LNCaP clone FGC (cell line): ENCODE results near the gene UBE3B.

Source experiments
- DNase-seq: peaks from one replicate; pipeline ENCODE4 v3.0.0-alpha.2; 2011; ENCODE audit warnings: low read depth
- H3K4me3 ChIP-seq: 2 replicates; pipeline ENCODE4 v1.5.1; 2011; ENCODE audit warnings: mild to moderate bottlenecking, low read depth, low read length, control low read depth
- TF ChIP-seq, protein P1 (sequence below): IDR thresholded peaks from 2 replicates; pipeline ENCODE4 v1.5.1; 2012; ENCODE audit warnings: mild to moderate bottlenecking; ENCODE audit not compliant: control insufficient read depth, insufficient read depth; ENCODE audit errors: extremely low read depth

The UBE3B gene

DNA sequence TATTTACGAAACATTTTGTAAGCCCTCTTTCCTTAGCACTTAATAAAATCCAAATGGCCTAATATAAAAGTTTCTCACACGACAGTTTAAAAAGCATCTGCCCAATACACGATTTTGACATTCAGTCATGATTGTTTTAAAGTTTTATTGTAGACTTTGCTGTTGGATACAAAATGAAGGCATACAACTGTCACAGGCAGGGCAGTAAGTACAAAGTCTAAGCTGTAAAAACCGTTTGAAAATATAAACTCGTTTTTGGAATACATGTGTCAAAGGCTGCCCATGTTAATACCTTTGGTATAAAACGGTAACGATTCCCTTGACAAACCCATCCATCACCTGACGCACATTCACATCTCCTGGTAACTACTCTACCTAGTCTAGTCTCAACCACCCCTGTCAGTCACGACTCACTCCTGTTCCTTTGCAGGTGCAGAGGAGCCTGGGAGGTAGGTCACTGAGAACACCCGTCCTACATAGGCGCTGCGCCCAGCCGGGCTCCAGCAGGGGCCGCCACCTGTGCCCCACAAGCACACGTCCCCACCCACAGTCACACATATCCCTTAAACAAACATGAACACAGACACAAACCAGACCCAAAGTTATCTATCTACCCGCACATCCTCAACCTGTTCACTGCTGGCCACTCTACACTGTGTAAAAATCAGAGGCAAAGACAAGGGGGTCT is 27.4 kb upstream of the UBE3B start:
- DNase-seq = no peak
- H3K4me3 ChIP-seq = no peak overlapping the region
- TF ChIP-seq, protein P1, sequence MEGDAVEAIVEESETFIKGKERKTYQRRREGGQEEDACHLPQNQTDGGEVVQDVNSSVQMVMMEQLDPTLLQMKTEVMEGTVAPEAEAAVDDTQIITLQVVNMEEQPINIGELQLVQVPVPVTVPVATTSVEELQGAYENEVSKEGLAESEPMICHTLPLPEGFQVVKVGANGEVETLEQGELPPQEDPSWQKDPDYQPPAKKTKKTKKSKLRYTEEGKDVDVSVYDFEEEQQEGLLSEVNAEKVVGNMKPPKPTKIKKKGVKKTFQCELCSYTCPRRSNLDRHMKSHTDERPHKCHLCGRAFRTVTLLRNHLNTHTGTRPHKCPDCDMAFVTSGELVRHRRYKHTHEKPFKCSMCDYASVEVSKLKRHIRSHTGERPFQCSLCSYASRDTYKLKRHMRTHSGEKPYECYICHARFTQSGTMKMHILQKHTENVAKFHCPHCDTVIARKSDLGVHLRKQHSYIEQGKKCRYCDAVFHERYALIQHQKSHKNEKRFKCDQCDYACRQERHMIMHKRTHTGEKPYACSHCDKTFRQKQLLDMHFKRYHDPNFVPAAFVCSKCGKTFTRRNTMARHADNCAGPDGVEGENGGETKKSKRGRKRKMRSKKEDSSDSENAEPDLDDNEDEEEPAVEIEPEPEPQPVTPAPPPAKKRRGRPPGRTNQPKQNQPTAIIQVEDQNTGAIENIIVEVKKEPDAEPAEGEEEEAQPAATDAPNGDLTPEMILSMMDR = no peak

DNA sequence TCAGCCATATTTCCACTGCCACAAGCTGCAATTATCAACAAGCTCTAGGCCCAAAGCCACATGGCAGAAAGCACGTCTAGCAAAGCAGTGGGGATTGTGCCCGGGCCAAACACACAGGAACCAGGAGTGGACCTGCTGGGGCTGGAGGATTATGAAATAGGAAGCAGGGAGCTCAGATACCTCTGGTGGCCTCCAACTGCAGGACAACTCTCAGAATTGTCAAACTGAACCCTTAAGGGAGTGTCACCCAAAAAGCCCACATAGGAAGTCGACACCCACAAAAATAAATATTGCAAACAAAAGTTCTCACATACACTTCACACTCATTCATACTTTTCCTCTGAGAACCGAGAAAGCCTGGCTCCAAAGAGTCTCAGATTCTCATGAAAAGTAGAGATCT is 26.5 kb upstream of the UBE3B start:
- no peak for DNase-seq
- H3K4me3 ChIP-seq = no peak overlapping the region
- TF ChIP-seq, protein P1 = no peak

DNA sequence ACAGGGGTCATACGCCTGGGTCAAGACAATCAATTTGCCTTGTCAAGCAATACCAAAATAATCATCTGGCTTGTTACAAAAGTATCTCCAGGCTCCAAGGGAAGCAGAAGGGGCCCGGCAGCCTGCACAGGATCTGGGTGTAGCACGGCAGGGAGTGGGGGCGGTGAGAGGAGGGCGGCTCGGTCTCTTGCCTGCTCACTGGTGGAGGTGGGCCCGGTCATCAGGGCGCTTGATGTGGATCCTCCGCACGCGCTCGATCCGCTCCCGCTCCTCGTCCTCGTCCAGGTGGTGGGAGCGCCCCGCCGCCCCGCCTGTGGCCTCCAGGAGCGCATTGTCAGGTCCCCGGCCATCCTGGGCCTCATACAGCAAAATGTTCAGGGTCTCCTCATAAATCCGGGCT is 26.0 kb upstream of the UBE3B start:
- no peak for DNase-seq
- no peak overlapping the region for H3K4me3 ChIP-seq
- TF ChIP-seq, protein P1 = no peak

DNA sequence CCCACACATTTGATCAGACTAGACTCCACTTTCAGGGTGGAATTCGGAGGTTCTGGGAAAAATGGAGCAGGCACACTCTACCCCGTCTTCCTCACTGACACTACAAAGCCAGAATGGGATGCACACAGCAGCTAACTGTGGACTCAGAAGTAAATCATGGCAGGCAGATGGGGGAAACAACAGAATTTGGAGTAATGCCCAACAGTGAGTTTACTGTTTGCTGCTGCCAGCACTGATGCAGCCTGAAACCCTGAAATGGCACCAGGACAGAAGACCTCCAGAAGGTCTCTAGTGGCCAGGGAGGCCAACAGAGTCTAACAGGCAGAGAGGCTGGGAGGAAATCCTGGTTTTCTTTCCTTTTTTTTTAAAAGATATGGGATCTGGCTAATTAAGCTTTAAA is 24.9 kb upstream of the UBE3B start:
- no peak overlapping the region for H3K4me3 ChIP-seq
- DNase-seq = no peak
- TF ChIP-seq, protein P1 = no peak

DNA sequence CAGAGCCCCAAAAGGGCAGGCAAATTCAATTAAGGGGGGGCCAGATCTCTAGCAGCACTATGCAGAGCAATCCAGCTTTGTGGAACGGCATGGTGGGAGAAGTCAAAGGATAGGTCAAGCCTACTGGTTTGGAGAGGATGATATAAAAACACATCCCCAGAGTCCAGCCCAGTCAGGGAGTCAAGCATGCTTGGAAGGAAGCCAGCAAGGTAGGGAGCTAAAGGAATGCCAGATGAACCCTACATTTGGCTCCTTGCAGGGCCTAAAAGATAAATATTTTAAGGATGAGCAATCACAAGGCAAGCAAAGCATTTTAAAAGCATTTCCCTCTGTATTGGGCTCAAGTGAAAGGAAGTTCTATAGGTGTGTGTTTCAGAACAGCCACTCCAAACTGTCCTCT is 21.7 kb upstream of the UBE3B start:
- TF ChIP-seq, protein P1 = no peak
- no peak overlapping the region for H3K4me3 ChIP-seq
- no peak for DNase-seq

DNA sequence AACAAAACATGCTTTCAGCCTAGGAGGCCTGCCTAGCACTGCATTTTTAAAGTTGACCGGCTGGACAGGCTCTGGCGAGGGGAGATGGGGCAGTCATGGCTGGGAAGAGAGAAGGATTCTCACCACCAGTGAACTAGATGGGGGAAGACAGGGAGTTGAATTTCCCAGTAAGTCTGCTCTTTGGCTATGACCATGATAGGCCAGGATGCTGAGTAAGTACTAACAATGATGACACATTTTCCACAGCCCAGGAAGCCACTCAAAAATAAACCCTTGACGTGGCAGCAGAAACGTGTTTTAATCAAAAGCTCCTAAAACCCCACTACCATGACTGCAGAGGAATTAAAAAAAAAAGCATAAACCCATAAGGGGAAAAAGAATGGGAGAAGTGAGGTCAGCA is 19.3 kb upstream of the UBE3B start:
- TF ChIP-seq, protein P1 = no peak
- H3K4me3 ChIP-seq = no peak overlapping the region
- no peak for DNase-seq

DNA sequence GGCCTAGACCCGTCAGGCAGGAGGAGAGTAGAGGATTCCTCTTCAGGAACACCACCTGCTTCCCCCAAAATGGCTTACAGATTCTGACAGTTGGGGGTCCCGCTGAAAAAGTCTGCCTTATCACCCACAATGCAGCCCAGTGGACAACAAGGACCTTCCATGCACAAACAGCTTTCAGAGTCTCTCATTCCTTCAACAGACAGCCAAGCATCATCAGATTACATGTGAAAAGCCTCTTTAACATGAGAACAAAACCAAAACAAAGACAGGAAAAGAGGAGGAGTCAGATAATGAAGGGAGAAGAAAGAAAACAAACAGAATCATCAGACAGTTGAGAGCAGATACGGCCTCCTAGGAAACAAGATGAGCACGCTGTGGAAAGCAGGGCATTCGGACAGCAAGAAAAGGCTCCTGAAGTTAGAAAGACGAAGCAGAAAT is 18.6 kb upstream of the UBE3B start:
- H3K4me3 ChIP-seq = no peak overlapping the region
- DNase-seq = no peak
- TF ChIP-seq, protein P1 = no peak
